GM12875 (cell line): ENCODE measurements around the gene TARBP1.

Experiments used
- H3K4me3 ChIP-seq: one replicate; pipeline ENCODE4 v1.5.1; 2011; ENCODE audit warnings: low read depth, low read length, control low read depth
- CTCF ChIP-seq: IDR thresholded peaks from 2 replicates; pipeline ENCODE4 v1.5.1; 2011; ENCODE audit warnings: low read depth, mild to moderate bottlenecking, control low read depth, inconsistent platforms, low read length, moderate library complexity, borderline replicate concordance; ENCODE audit not compliant: insufficient read depth

Gene TARBP1

DNA sequence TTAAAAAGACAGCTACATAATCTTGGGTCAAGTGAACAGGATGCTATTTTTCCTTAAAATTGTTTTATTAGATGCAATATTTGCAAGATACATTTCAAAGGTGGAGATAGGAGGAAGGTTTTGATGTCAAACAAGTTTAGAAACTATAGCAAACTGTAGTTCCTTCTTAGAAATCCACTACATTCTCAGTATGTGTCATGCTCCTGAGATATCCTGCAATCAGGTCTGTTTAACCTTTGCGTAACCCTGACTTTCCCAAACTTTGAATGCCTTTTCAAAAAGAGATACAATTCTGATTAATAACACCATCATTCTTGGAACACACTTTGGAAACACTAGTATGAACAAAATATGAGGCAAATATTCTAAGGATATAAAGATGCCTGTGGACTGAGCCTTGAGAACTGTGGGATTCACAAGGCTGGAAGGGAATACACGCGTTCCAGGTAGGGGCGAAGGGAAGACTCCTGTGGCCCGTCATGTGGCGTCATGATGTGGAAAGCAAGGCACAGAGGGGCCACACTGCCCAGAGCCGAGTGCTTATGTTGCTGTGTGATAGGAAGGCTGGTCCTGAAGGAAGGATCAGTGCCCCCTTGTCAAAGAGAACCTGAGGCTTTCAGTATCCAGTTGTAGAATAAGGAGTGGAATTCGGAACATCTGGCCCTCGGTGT is 19.6 kb upstream of the TARBP1 start:
- H3K4me3 ChIP-seq, result no peak overlapping the region
- no peak for TF ChIP-seq CTCF

GRCh38 chr1:234497589-234497988 is 18.6 kb upstream of the TARBP1 start:
- no peak for TF ChIP-seq CTCF
- H3K4me3 ChIP-seq, result no peak overlapping the region

- H3K4me3 ChIP-seq, result no peak overlapping the region
- no peak for TF ChIP-seq CTCF
Measured at GRCh38 chr1:234495231-234495990, 16.4 kb upstream of the TARBP1 start.

DNA sequence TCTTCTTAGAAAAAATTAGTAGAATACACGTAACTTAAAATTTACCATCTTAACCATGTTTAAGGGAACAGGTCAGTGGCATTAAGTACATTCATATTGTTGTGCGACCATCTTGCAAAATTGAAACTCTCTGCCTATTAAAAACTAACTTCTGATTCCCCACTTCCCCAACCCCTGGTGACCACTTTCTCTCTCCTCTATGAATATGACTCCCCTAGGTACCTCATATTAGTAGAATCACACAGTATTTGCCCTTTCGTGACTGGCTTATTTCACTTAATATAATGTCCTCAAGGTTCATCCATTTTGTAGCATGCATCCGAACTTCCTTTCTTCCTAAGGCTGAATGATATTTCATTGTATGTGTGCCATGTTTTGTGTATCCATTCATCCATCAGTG is 15.1 kb upstream of the TARBP1 start:
- no peak for TF ChIP-seq CTCF
- H3K4me3 ChIP-seq, result no peak overlapping the region

GRCh38 chr1:234490793-234491479 is 12.0 kb upstream of the TARBP1 start:
- no peak for TF ChIP-seq CTCF
- no peak overlapping the region for H3K4me3 ChIP-seq

- H3K4me3 ChIP-seq, result no peak overlapping the region
- no peak for TF ChIP-seq CTCF
Measured at GRCh38 chr1:234489698-234490077, 10.7 kb upstream of the TARBP1 start.
